Neural cell (in vitro differentiated cells): Measurements from ENCODE around the gene COG7. TPM values are rescaled to one million over a fixed set of nuclear protein-coding genes. Genes with fewer than 3 reads are reported as not detected.

Source experiments
- H2AFZ ChIP-seq: fragments of 200-600, 300-800 bp; sonication (generic), shearing (Covaris generic); 2 replicates; pipeline ENCODE4 v1.6.0; 2014; ENCODE audit warnings: low read depth, mild to moderate bottlenecking, antibody characterized with exemption, low read length, moderate library complexity
- H3F3A ChIP-seq: fragments of 200-600 bp; shearing (Covaris generic); 2 replicates; pipeline ENCODE4 v1.6.1; 2016; ENCODE audit warnings: mild to moderate bottlenecking, moderate library complexity, mixed read lengths, antibody characterized with exemption, low read length; ENCODE audit not compliant: insufficient read depth, poor library complexity, severe bottlenecking
- H3K27ac ChIP-seq: fragments of 200-600, 300-800 bp; sonication (generic), shearing (Covaris generic); 2 replicates; pipeline ENCODE4 v1.5.1; 2014; ENCODE audit warnings: mild to moderate bottlenecking, low read length, moderate library complexity
- H3K27me3 ChIP-seq: fragments of 300-800, 200-600 bp; sonication (generic), shearing (Covaris generic); 2 replicates; pipeline ENCODE4 v1.6.0; 2014; ENCODE audit warnings: mild to moderate bottlenecking, low read depth, low read length, moderate library complexity; ENCODE audit not compliant: insufficient read depth
- H3K36me3 ChIP-seq: fragments of 300-800, 200-600 bp; sonication (generic), shearing (Covaris generic); 2 replicates; pipeline ENCODE4 v1.5.1; 2014; ENCODE audit warnings: mild to moderate bottlenecking, antibody characterized with exemption, low read length, moderate library complexity; ENCODE audit not compliant: insufficient read depth
- H3K4me2 ChIP-seq: fragments of 300-800, 200-600 bp; sonication (generic), shearing (Covaris generic); 2 replicates; pipeline ENCODE4 v1.6.0; 2014; ENCODE audit warnings: mild to moderate bottlenecking, low read length
- H3K4me3 ChIP-seq: fragments of 300-800, 200-600 bp; sonication (generic), shearing (Covaris generic); 2 replicates; pipeline ENCODE4 v1.5.1; 2014; ENCODE audit warnings: mild to moderate bottlenecking, low read length, moderate library complexity
- H3K79me2 ChIP-seq: fragments of 200-600 bp; shearing (Covaris generic); replicated peaks from 2 replicates; pipeline ENCODE4 v1.6.0; 2014; ENCODE audit warnings: mild to moderate bottlenecking, low read length, moderate library complexity; ENCODE audit not compliant: insufficient read depth
- H3K9ac ChIP-seq: fragments of 300-800, 200-600 bp; sonication (generic), shearing (Covaris generic); 2 replicates; pipeline ENCODE4 v1.6.1; 2016; ENCODE audit warnings: mild to moderate bottlenecking, low read length, mixed read lengths
- H3K9me2 ChIP-seq: fragments of 200-600 bp; shearing (Covaris generic); 2 replicates; pipeline ENCODE4 v1.6.1; 2016; ENCODE audit warnings: mild to moderate bottlenecking, low read length, mixed read lengths; ENCODE audit not compliant: insufficient read depth
- H3K9me3 ChIP-seq: fragments of 200-600, 300-800 bp; sonication (generic), shearing (Covaris generic); 2 replicates; pipeline ENCODE4 v1.6.1; 2016; ENCODE audit warnings: mild to moderate bottlenecking, mixed run types, low read length, moderate library complexity, mixed read lengths
- H4K20me1 ChIP-seq: fragments of 200-600 bp; shearing (Covaris generic); 2 replicates; pipeline ENCODE4 v1.6.1; 2016; ENCODE audit warnings: mild to moderate bottlenecking, mixed run types; ENCODE audit not compliant: insufficient read depth
- EP300 ChIP-seq: fragments of 450-650 bp; conservative IDR thresholded peaks from 2 replicates; pipeline ENCODE4 v1.6.1; 2014; ENCODE audit warnings: antibody characterized with exemption, mild to moderate bottlenecking, moderate library complexity; ENCODE audit not compliant: poor library complexity, severe bottlenecking
- EZH2 ChIP-seq: fragments of 200-600, 300-800 bp; shearing (Covaris generic), sonication (generic); IDR thresholded peaks from 2 replicates; pipeline ENCODE4 v1.6.1; 2014; ENCODE audit warnings: antibody characterized with exemption, low read length, borderline replicate concordance, mild to moderate bottlenecking; ENCODE audit not compliant: insufficient read depth, poor library complexity, severe bottlenecking
- MXI1 ChIP-seq: fragments of 450-650 bp; conservative IDR thresholded peaks from 2 replicates; pipeline ENCODE4 v1.6.1; 2014; ENCODE audit warnings: antibody characterized with exemption, mild to moderate bottlenecking; ENCODE audit not compliant: poor library complexity, severe bottlenecking
- POLR2AphosphoS5 ChIP-seq: IDR thresholded peaks from 2 replicates; pipeline ENCODE4 v1.6.1; 2012
- RAD21 ChIP-seq: fragments of 450-650 bp; conservative IDR thresholded peaks from 2 replicates; pipeline ENCODE4 v1.6.1; 2014; ENCODE audit warnings: antibody characterized with exemption, mild to moderate bottlenecking, moderate library complexity
- SMC3 ChIP-seq: fragments of 450-650 bp; conservative IDR thresholded peaks from 2 replicates; pipeline ENCODE4 v1.6.1; 2014; ENCODE audit warnings: antibody characterized with exemption, mild to moderate bottlenecking, moderate library complexity; ENCODE audit not compliant: poor library complexity
- TAF1 ChIP-seq: IDR thresholded peaks from 2 replicates; pipeline ENCODE4 v1.6.1; 2012; ENCODE audit warnings: low read depth
- polyA plus RNA-seq: library from polyadenylated mRNA; depleted of rRNA; stranded (reverse); fragments of >200 nt; gene quantifications from 2 replicates; pipeline ENCODE4 v1.2.3, GENCODE V29; 2014
- TF ChIP-seq, protein P1 (sequence below): IDR thresholded peaks from 2 replicates; pipeline ENCODE4 v1.6.1; 2012; ENCODE audit warnings: borderline replicate concordance
- TF ChIP-seq, protein P2 (sequence below): fragments of 450-650 bp; IDR thresholded peaks from 2 replicates; pipeline ENCODE4 v1.5.1; 2014; ENCODE audit warnings: antibody characterized with exemption, mild to moderate bottlenecking, moderate library complexity; ENCODE audit not compliant: poor library complexity, severe bottlenecking

The COG7 gene
- polyA plus RNA-seq, 1 donor from 2014 or later = 16.2 TPM

DNA sequence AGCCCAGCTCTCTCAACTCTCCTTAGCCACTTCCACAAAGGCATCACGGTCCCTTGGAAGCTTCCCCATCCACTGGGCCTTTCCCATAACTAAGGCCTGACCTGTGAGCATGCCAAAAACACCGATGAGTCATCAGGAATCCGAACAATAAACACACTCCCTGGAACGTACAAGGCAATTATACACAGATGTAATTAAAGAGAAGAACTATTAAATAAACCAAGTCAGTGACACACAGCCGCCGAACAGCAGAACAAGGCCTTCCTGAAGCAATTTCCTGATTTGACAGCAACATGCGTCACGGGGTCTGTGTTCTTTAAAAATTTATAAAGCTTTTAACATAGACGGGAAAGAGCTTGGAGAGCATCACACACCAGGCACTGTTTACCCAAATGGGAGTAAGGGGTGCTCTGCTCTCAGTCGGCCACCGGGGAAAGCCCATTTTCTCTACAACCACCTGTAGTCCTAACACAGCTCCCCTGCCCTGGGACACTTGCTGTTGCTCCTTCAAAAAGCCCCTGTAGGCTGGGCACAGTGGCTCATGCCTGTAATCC lies 29.4 kb downstream of the COG7 start:
- H3K36me3 ChIP-seq = no peaks in the 10 kb centered on the region
- H3K9me2 ChIP-seq = no peaks in the 10 kb centered on the region
- H3F3A ChIP-seq = no peaks in the 10 kb centered on the region
- no peak overlapping the region for H3K4me3 ChIP-seq
- H3K27ac ChIP-seq = no peak overlapping the region
- no peaks in the 10 kb centered on the region for H3K27me3 ChIP-seq
- TF ChIP-seq SMC3 (no peak), RAD21 (no peak), POLR2AphosphoS5 (no peak), TAF1 (no peak)
- TF ChIP-seq, protein P1, sequence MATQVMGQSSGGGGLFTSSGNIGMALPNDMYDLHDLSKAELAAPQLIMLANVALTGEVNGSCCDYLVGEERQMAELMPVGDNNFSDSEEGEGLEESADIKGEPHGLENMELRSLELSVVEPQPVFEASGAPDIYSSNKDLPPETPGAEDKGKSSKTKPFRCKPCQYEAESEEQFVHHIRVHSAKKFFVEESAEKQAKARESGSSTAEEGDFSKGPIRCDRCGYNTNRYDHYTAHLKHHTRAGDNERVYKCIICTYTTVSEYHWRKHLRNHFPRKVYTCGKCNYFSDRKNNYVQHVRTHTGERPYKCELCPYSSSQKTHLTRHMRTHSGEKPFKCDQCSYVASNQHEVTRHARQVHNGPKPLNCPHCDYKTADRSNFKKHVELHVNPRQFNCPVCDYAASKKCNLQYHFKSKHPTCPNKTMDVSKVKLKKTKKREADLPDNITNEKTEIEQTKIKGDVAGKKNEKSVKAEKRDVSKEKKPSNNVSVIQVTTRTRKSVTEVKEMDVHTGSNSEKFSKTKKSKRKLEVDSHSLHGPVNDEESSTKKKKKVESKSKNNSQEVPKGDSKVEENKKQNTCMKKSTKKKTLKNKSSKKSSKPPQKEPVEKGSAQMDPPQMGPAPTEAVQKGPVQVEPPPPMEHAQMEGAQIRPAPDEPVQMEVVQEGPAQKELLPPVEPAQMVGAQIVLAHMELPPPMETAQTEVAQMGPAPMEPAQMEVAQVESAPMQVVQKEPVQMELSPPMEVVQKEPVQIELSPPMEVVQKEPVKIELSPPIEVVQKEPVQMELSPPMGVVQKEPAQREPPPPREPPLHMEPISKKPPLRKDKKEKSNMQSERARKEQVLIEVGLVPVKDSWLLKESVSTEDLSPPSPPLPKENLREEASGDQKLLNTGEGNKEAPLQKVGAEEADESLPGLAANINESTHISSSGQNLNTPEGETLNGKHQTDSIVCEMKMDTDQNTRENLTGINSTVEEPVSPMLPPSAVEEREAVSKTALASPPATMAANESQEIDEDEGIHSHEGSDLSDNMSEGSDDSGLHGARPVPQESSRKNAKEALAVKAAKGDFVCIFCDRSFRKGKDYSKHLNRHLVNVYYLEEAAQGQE = no peak
- TF ChIP-seq, protein P2, sequence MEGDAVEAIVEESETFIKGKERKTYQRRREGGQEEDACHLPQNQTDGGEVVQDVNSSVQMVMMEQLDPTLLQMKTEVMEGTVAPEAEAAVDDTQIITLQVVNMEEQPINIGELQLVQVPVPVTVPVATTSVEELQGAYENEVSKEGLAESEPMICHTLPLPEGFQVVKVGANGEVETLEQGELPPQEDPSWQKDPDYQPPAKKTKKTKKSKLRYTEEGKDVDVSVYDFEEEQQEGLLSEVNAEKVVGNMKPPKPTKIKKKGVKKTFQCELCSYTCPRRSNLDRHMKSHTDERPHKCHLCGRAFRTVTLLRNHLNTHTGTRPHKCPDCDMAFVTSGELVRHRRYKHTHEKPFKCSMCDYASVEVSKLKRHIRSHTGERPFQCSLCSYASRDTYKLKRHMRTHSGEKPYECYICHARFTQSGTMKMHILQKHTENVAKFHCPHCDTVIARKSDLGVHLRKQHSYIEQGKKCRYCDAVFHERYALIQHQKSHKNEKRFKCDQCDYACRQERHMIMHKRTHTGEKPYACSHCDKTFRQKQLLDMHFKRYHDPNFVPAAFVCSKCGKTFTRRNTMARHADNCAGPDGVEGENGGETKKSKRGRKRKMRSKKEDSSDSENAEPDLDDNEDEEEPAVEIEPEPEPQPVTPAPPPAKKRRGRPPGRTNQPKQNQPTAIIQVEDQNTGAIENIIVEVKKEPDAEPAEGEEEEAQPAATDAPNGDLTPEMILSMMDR = no peak
- no peaks in the 10 kb centered on the region for H3K79me2 ChIP-seq
- H3K4me2 ChIP-seq = no peak overlapping the region
- no peaks in the 10 kb centered on the region for H4K20me1 ChIP-seq
- H2AFZ ChIP-seq = no peak overlapping the region
- H3K9ac ChIP-seq = no peak overlapping the region
- no peaks in the 10 kb centered on the region for H3K9me3 ChIP-seq

DNA sequence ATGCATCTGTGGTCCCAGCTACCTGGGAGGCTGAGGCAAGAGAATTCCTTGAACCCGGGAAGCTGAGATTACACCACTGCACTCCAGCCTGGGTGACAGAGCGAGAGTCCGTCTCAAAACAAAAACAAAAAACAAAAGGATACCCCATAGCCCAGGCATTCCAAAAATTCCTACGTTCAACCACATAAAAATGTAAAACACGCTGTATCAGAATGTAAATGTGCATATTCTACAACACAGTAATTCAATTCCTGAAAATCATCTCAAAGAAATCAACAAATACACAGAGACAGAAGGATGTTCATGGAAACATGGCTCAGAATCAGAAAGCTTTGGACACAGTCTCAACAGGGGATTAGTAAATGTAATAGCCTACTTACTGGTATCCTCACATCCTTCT lies 33.0 kb downstream of the COG7 start:
- Histone ChIP-seq H3K9ac (no peak overlapping the region), H3K79me2 (no peaks in the 10 kb centered on the region), H3K36me3 (no peaks in the 10 kb centered on the region), H3K27me3 (no peaks in the 10 kb centered on the region), H3K9me3 (no peaks in the 10 kb centered on the region), H4K20me1 (no peaks in the 10 kb centered on the region), H3K9me2 (no peaks in the 10 kb centered on the region), H2AFZ (no peak overlapping the region), H3F3A (no peaks in the 10 kb centered on the region), H3K4me3 (no peak overlapping the region), H3K4me2 (no peak overlapping the region), H3K27ac (no peak overlapping the region)
- TF ChIP-seq, protein P2 = no peak
- TF ChIP-seq, protein P1 = no peak
- no peak for TF ChIP-seq SMC3
- no peak for TF ChIP-seq POLR2AphosphoS5
- TF ChIP-seq MXI1 = no peak
- TF ChIP-seq EZH2 = no peak
- TF ChIP-seq EP300 = no peak
- TF ChIP-seq TAF1 = no peak
